Activated naive CD8-positive, alpha-beta T cell treated with anti-CD3 and anti-CD28 coated beads, Interleukin-2, amount 10 ng/mL, durations not matched to agents 7 days and 5 days (primary cell): ENCODE measurements around the gene SRGAP3. TPM values are rescaled to one million over a fixed set of nuclear protein-coding genes. Genes with fewer than 3 reads are reported as not detected.

Source experiments
- ATAC-seq: fragments of 150-1000 bp; cut with Tn5 transposase; one replicate; pipeline ENCODE4 v1.10.0; 2021; ENCODE audit warnings: low read depth, moderate library complexity
- POLR2A ChIA-PET: fragments of 350-600 bp; sonication (Branson Sonifier 250); formaldehyde crosslinking; loops from one replicate; lab custom pipeline; 2021; ENCODE audit warnings: antibody characterized with exemption; lab: Charles Lee
- DNase-seq: peaks from one replicate; pipeline ENCODE4 v3.0.0; 2021
- H3K27ac Mint-ChIP-seq: one replicate; pipeline ENCODE4 v1.8.0; 2022; ENCODE audit warnings: mild to moderate bottlenecking, mixed read lengths
- H3K27me3 Mint-ChIP-seq: one replicate; pipeline ENCODE4 v1.8.0; 2022; ENCODE audit warnings: mild to moderate bottlenecking, moderate library complexity, mixed read lengths
- H3K36me3 Mint-ChIP-seq: one replicate; pipeline ENCODE4 v1.8.0; 2021; ENCODE audit warnings: mild to moderate bottlenecking, mixed read lengths
- H3K4me1 Mint-ChIP-seq: one replicate; pipeline ENCODE4 v1.8.0; 2021; ENCODE audit warnings: mixed read lengths
- H3K4me3 Mint-ChIP-seq: one replicate; pipeline ENCODE4 v1.8.0; 2022; ENCODE audit warnings: mild to moderate bottlenecking, moderate library complexity, mixed read lengths
- H3K9me3 Mint-ChIP-seq: one replicate; pipeline ENCODE4 v1.8.0; 2021; ENCODE audit warnings: mixed read lengths
- total RNA-seq, 2 experiments: library from RNA; stranded (reverse); gene quantifications; one replicate each; pipeline ENCODE4 v1.2.3, GENCODE V29; 2021

Gene SRGAP3
- total RNA-seq, 2 experiments from 2014 or later: 4.9 to 5.5 TPM

GRCh38 chr3:9230596-9230995, 18.9 kb downstream of the SRGAP3 start:
- no peak overlapping the region for H3K27ac Mint-ChIP-seq
- H3K4me3 Mint-ChIP-seq: no peak overlapping the region
- POLR2A ChIA-PET: no interaction called here

GRCh38 chr3:9229879-9230278, 19.6 kb downstream of the SRGAP3 start:
- Mint-ChIP-seq H3K4me3 (no peak overlapping the region), H3K27ac (no peak overlapping the region), H3K27me3 (peaks cover 10% of the 10 kb centered on the region), H3K4me1 (peaks cover 15% of the 10 kb centered on the region), H3K36me3 (no peaks in the 10 kb centered on the region), H3K9me3 (no peaks in the 10 kb centered on the region)
- ATAC-seq (no peak), DNase-seq (no peak)
- POLR2A ChIA-PET: no interaction called here

More at GRCh38 chr3:9230596-9230995, 18.9 kb downstream of the SRGAP3 start:
- H3K4me1 Mint-ChIP-seq: peaks cover 12% of the 10 kb centered on the region
- DNase-seq (no peak), ATAC-seq (no peak)
- peaks cover 2% of the 10 kb centered on the region for H3K36me3 Mint-ChIP-seq
- no peaks in the 10 kb centered on the region for H3K9me3 Mint-ChIP-seq
- peaks cover 10% of the 10 kb centered on the region for H3K27me3 Mint-ChIP-seq

GRCh38 chr3:9229325-9229724, 20.1 kb downstream of the SRGAP3 start:
- ATAC-seq (no peak), DNase-seq (no peak)
- no peak overlapping the region for H3K27ac Mint-ChIP-seq
- POLR2A ChIA-PET: no interaction called here
- H3K27me3 Mint-ChIP-seq: peaks cover 5% of the 10 kb centered on the region
- H3K36me3 Mint-ChIP-seq: no peaks in the 10 kb centered on the region
- H3K9me3 Mint-ChIP-seq: no peaks in the 10 kb centered on the region
- peaks cover 20% of the 10 kb centered on the region for H3K4me1 Mint-ChIP-seq
- H3K4me3 Mint-ChIP-seq: no peak overlapping the region

GRCh38 chr3:9226326-9226725, 23.1 kb downstream of the SRGAP3 start:
- ATAC-seq (no peak), DNase-seq (no peak)
- Mint-ChIP-seq H3K36me3 (no peaks in the 10 kb centered on the region), H3K27ac (no peak overlapping the region), H3K4me1 (peaks cover 32% of the 10 kb centered on the region), H3K27me3 (no peaks in the 10 kb centered on the region), H3K4me3 (no peak overlapping the region), H3K9me3 (no peaks in the 10 kb centered on the region)
- POLR2A ChIA-PET: no interaction called here

GRCh38 chr3:9225268-9225667, 24.2 kb downstream of the SRGAP3 start:
- H3K4me3 Mint-ChIP-seq: no peak overlapping the region
- H3K27me3 Mint-ChIP-seq: no peaks in the 10 kb centered on the region
- DNase-seq (no peak), ATAC-seq (no peak)
- no peaks in the 10 kb centered on the region for H3K36me3 Mint-ChIP-seq
- POLR2A ChIA-PET: no interaction called here
- no peaks in the 10 kb centered on the region for H3K9me3 Mint-ChIP-seq
- no peak overlapping the region for H3K27ac Mint-ChIP-seq
- peaks cover 32% of the 10 kb centered on the region for H3K4me1 Mint-ChIP-seq

- no peaks in the 10 kb centered on the region for H3K9me3 Mint-ChIP-seq
Observed at GRCh38 chr3:9224490-9224889, 25.0 kb downstream of the SRGAP3 start.

GRCh38 chr3:9223672-9224071, 25.8 kb downstream of the SRGAP3 start:
- Mint-ChIP-seq H3K27me3 (no peaks in the 10 kb centered on the region), H3K36me3 (no peaks in the 10 kb centered on the region), H3K27ac (no peak overlapping the region), H3K4me1 (peaks cover 32% of the 10 kb centered on the region), H3K9me3 (no peaks in the 10 kb centered on the region), H3K4me3 (no peak overlapping the region)
- ATAC-seq: no peak
- no peak for DNase-seq
- POLR2A ChIA-PET: no interaction called here

More at GRCh38 chr3:9224490-9224889, 25.0 kb downstream of the SRGAP3 start:
- ATAC-seq (peak; percentile 70), DNase-seq (no peak)
- H3K4me3 Mint-ChIP-seq: no peak overlapping the region
- H3K27ac Mint-ChIP-seq: peak overlapping the region; percentile 64
- no peaks in the 10 kb centered on the region for H3K36me3 Mint-ChIP-seq
- peaks cover 32% of the 10 kb centered on the region for H3K4me1 Mint-ChIP-seq
- H3K27me3 Mint-ChIP-seq: no peaks in the 10 kb centered on the region
- POLR2A ChIA-PET: no interaction called here

GRCh38 chr3:9222956-9223639, 26.3 kb downstream of the SRGAP3 start:
- H3K36me3 Mint-ChIP-seq: no peaks in the 10 kb centered on the region
- H3K27me3 Mint-ChIP-seq: no peaks in the 10 kb centered on the region
- H3K9me3 Mint-ChIP-seq: no peaks in the 10 kb centered on the region
- H3K4me3 Mint-ChIP-seq: no peak overlapping the region
- POLR2A ChIA-PET: no interaction called here
- H3K4me1 Mint-ChIP-seq: peaks cover 27% of the 10 kb centered on the region
- ATAC-seq (no peak), DNase-seq (no peak)
- no peak overlapping the region for H3K27ac Mint-ChIP-seq

- H3K4me3 Mint-ChIP-seq: no peak overlapping the region
Observed at GRCh38 chr3:9222049-9222448, 27.4 kb downstream of the SRGAP3 start.

GRCh38 chr3:9218514-9218846, 31.0 kb downstream of the SRGAP3 start:
- H3K9me3 Mint-ChIP-seq: no peaks in the 10 kb centered on the region
- H3K27me3 Mint-ChIP-seq: no peaks in the 10 kb centered on the region
- ATAC-seq (no peak), DNase-seq (no peak)
- H3K4me1 Mint-ChIP-seq: peaks cover 15% of the 10 kb centered on the region
- H3K36me3 Mint-ChIP-seq: no peaks in the 10 kb centered on the region
- no peak overlapping the region for H3K4me3 Mint-ChIP-seq
- H3K27ac Mint-ChIP-seq: no peak overlapping the region
- POLR2A ChIA-PET: no interaction called here

More at GRCh38 chr3:9222049-9222448, 27.4 kb downstream of the SRGAP3 start:
- H3K27ac Mint-ChIP-seq: no peak overlapping the region
- H3K27me3 Mint-ChIP-seq: no peaks in the 10 kb centered on the region
- H3K36me3 Mint-ChIP-seq: no peaks in the 10 kb centered on the region
- DNase-seq (no peak), ATAC-seq (peak; percentile 38)
- H3K9me3 Mint-ChIP-seq: no peaks in the 10 kb centered on the region
- POLR2A ChIA-PET: interaction anchor here (0.5 kb wide), 1 partner anchor 140 kb away, joined by 3 read pairs; no protein-coding TSS in a partner anchor
- H3K4me1 Mint-ChIP-seq: peaks cover 24% of the 10 kb centered on the region

GRCh38 chr3:9217784-9218513, 31.5 kb downstream of the SRGAP3 start:
- DNase-seq: no peak
- no peaks in the 10 kb centered on the region for H3K9me3 Mint-ChIP-seq
- no peak for ATAC-seq
- peaks cover 19% of the 10 kb centered on the region for H3K4me1 Mint-ChIP-seq
- no peak overlapping the region for H3K4me3 Mint-ChIP-seq
- H3K36me3 Mint-ChIP-seq: no peaks in the 10 kb centered on the region
- peak overlapping the region; percentile 27 for H3K27ac Mint-ChIP-seq
- H3K27me3 Mint-ChIP-seq: no peaks in the 10 kb centered on the region
- POLR2A ChIA-PET: no interaction called here

GRCh38 chr3:9216736-9217135, 32.7 kb downstream of the SRGAP3 start:
- H3K9me3 Mint-ChIP-seq: no peaks in the 10 kb centered on the region
- no peak overlapping the region for H3K27ac Mint-ChIP-seq
- DNase-seq: no peak
- no peak overlapping the region for H3K4me3 Mint-ChIP-seq
- H3K27me3 Mint-ChIP-seq: no peaks in the 10 kb centered on the region
- POLR2A ChIA-PET: no interaction called here
- ATAC-seq: no peak
- H3K4me1 Mint-ChIP-seq: peaks cover 8% of the 10 kb centered on the region
- H3K36me3 Mint-ChIP-seq: no peaks in the 10 kb centered on the region

GRCh38 chr3:9214599-9214998, 34.8 kb downstream of the SRGAP3 start:
- Mint-ChIP-seq H3K27me3 (no peaks in the 10 kb centered on the region), H3K9me3 (peaks cover 2% of the 10 kb centered on the region), H3K27ac (no peak overlapping the region), H3K36me3 (no peaks in the 10 kb centered on the region), H3K4me1 (peaks cover 10% of the 10 kb centered on the region), H3K4me3 (no peak overlapping the region)
- POLR2A ChIA-PET: no interaction called here
- DNase-seq: no peak
- no peak for ATAC-seq

GRCh38 chr3:9214185-9214584, 35.3 kb downstream of the SRGAP3 start:
- ATAC-seq (no peak), DNase-seq (no peak)
- Mint-ChIP-seq H3K4me1 (peaks cover 10% of the 10 kb centered on the region), H3K27ac (no peak overlapping the region), H3K9me3 (peaks cover 2% of the 10 kb centered on the region), H3K27me3 (no peaks in the 10 kb centered on the region), H3K36me3 (no peaks in the 10 kb centered on the region), H3K4me3 (no peak overlapping the region)
- POLR2A ChIA-PET: no interaction called here
